Psoas muscle (tissue), 8 donors: Measurements from ENCODE around the gene NKX1-1. TPM values are rescaled to one million over a fixed set of nuclear protein-coding genes. Genes with fewer than 3 reads are reported as not detected.

Source experiments
- ATAC-seq, 4 donors: fragments of 200-7000 bp; cut with Tn5 transposase; one replicate each; pipeline ENCODE4 v1.9.1; 2020; ENCODE audit warnings: moderate library complexity in 3 of 4, mild to moderate bottlenecking in 2 of 4
- DNase-seq, 2 donors: peaks; one replicate each; pipeline ENCODE4 v3.0.0-alpha.2; 2020
- H3K27ac ChIP-seq: fragments of 200-600 bp; one replicate; pipeline ENCODE4 v1.8.0; 2022
- H3K27me3 ChIP-seq, 3 donors: fragments of 200-600 bp in 1 of 3; one replicate each; pipeline versions ENCODE4 v1.6.1 to v1.8.0; 2013 to 2022; ENCODE audit warnings: low read length in 2 of 3, mild to moderate bottlenecking in 2 of 3, moderate library complexity in 1 of 3; ENCODE audit not compliant: insufficient read depth in 3 of 3
- H3K36me3 ChIP-seq, 2 donors: fragments of 200-600 bp in 1 of 2; one replicate each; pipeline versions ENCODE4 v1.6.1 to v1.8.0; 2013 to 2022; ENCODE audit warnings: low read depth in 1 of 2, mild to moderate bottlenecking in 1 of 2, moderate library complexity in 1 of 2; ENCODE audit not compliant: insufficient read depth in 1 of 2
- H3K4me1 ChIP-seq: fragments of 200-600 bp; one replicate; pipeline ENCODE4 v1.8.0; 2022
- H3K4me3 ChIP-seq: fragments of 200-600 bp; one replicate; pipeline ENCODE4 v1.8.0; 2022; ENCODE audit warnings: mild to moderate bottlenecking
- H3K9me3 ChIP-seq: fragments of 200-600 bp; one replicate; pipeline ENCODE4 v1.8.0; 2022
- CTCF ChIP-seq: fragments of 200-600 bp; IDR thresholded peaks from one replicate; pipeline ENCODE4 v1.8.0; 2022; ENCODE audit warnings: antibody characterized with exemption
- WGBS, 3 donors: extraction: QIAGEN DNeasy Blood & Tissue Kit; methylation state at CpG; one replicate each; pipeline versions ENCODE4 v1.1.6 to v1.1.7; 2013; 5-methylcytosine and 5-hydroxymethylcytosine counted together
- intact Hi-C, 2 donors: fragments of 100-400 bp; cut with DNase I; formaldehyde crosslinking; loops; one replicate each; pipeline versions ENCODE4 v1.11.0 to v1.14.2; 2022
- polyA plus RNA-seq, 3 donors: library from polyadenylated mRNA; stranded (reverse); fragments of 200-250 nt; gene quantifications; one replicate each; pipeline ENCODE4 v1.2.3, GENCODE V29; 2013
- total RNA-seq, 4 donors: library from RNA; stranded (reverse); fragmentation: NEBNext Ultra II Directional in 2 of 4; extraction: Animal tissue kit (Norgen Biotek cat#: 25700) in 2 of 4; gene quantifications; one replicate each; pipeline versions ENCODE4 v1.2.1 to v1.2.4, GENCODE V29; 2021 to 2023
- donor health status: healthy with polysubstance abuse.
- donor health status: DM: no; HTN: no; CAD: no; lungs with moderate emphysema.
- donor health status: Bipolar disorder and iron deficiency.
- donor health status: healthy.
- donor health status: DM: yes; HTN: yes; CAD: no.
- donor health status: DM: no; HTN: no; CAD: no.
- donor health status: DM: no; HTN: no; CAD: no.
- donor health status: DM: yes; HTN: yes; CAD: no.

The NKX1-1 gene
- total and polyA plus RNA-seq, 7 donors = not detected

GRCh38 chr4:1370321-1371124 is 35.7 kb downstream of the NKX1-1 start:
- DNase-seq (peak in 1 of 2 donors; percentile 42), ATAC-seq (no peak)
- WGBS, 3 donors = 87 to 90% (median 87%) methylated on average over 29 of the region's 29 CpGs
- no peak for TF ChIP-seq CTCF
- intact Hi-C loops = no loop called here
- Histone ChIP-seq H3K4me1 (no peaks in the 10 kb centered on the region), H3K27ac (no peak overlapping the region), H3K36me3 (peaks cover 3 to 44% of the 10 kb centered on the region in 2 donors), H3K4me3 (no peak overlapping the region), H3K9me3 (no peaks in the 10 kb centered on the region), H3K27me3 (no peaks in the 10 kb centered on the region)

DNA sequence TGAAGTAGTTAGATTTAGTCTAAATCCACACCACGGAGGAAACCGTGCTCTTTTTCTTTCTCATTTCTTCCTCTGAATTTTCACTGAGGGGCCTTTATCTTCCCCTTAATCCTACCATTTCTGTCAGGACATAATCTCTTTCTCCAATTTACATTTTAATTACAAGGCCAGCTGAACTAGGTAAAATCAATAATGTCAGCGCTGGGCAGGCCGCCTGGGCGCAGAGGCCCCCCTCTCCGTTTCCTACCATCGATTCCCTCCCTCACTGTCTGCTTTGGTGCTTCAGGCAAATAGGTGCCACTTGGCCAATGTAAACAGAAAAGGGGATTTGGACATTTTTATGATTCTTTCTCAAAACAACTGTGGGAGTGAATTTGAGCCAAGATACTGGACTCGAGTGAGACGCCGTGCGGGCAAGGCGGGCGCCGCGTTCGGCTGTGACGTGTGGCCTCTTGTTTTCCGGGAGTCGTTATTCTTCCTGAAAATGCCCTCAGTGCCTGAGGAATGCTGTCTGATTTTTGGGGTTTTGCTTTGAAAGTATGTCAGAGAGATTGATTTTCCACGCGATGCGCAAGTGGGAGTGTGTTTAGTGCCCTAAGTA is 36.7 kb downstream of the NKX1-1 start:
- no peaks in the 10 kb centered on the region for H3K27me3 ChIP-seq
- no peak for ATAC-seq
- no peaks in the 10 kb centered on the region for H3K9me3 ChIP-seq
- no peaks in the 10 kb centered on the region for H3K4me1 ChIP-seq
- H3K4me3 ChIP-seq = no peak overlapping the region
- no peak overlapping the region for H3K27ac ChIP-seq
- peaks cover 3 to 39% of the 10 kb centered on the region in 2 donors for H3K36me3 ChIP-seq
- intact Hi-C loops = no loop called here
- no peak for DNase-seq
- no peak for TF ChIP-seq CTCF
- 91 to 93% (median 93%) methylated on average over 22 of the region's 22 CpGs for WGBS, 3 donors

- Histone ChIP-seq H3K9me3 (no peaks in the 10 kb centered on the region), H3K36me3 (peaks cover 3 to 38% of the 10 kb centered on the region in 2 donors), H3K27me3 (no peaks in the 10 kb centered on the region), H3K27ac (no peak overlapping the region), H3K4me3 (no peak overlapping the region), H3K4me1 (no peaks in the 10 kb centered on the region)
- DNase-seq (no peak), ATAC-seq (no peak)
- intact Hi-C loops = no loop called here
- TF ChIP-seq CTCF = no peak
- 84 to 88% (median 88%) methylated on average over 18 of the region's 18 CpGs for WGBS, 3 donors
Observed at GRCh38 chr4:1369091-1369450, 37.2 kb downstream of the NKX1-1 start.

DNA sequence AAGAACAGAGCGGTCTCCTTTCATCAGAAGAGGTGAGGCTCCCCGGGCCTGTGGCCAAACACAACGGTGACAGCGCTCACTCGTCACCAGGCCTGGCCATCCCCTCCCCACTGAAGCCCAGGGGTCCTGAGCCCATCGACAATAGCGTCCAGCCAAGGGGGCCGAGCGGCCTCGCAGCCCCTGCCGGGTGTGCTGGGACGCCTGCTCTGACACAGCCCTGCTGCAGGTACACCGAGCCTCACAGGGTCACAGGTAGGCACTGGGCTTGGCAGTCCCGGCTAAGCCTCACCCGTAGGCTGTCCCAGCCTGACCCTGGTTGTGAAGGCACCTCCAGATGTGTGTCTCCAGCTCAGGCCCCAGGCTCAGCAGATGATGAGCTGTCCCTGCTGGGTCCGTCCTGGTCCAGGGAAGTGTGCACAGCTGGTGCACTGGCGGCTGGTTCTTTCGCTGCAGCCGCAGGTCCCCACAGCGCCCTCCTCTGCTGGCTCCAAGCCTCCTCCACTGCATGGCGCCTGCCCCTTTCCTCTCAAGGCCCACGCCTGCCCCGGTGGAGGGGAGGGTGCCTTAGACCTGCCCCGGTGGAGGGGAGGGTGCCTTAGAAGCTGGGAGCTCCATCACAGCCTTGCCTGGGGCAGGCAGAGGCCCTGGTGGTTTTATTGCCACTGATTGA is 37.7 kb downstream of the NKX1-1 start:
- DNase-seq (peak in 1 of 2 donors; percentile 13), ATAC-seq (no peak)
- Histone ChIP-seq H3K27me3 (no peaks in the 10 kb centered on the region), H3K4me3 (no peak overlapping the region), H3K27ac (no peak overlapping the region), H3K36me3 (peaks cover 3 to 33% of the 10 kb centered on the region in 2 donors), H3K4me1 (no peaks in the 10 kb centered on the region), H3K9me3 (no peaks in the 10 kb centered on the region)
- intact Hi-C loops = no loop called here
- 88 to 93% (median 90%) methylated on average over 23 to 24 of the region's 24 CpGs for WGBS, 3 donors
- TF ChIP-seq CTCF = no peak
